GM12878 (cell line): ENCODE results near the gene SORCS2. TPM values are rescaled to one million over a fixed set of nuclear protein-coding genes. Genes with fewer than 3 reads are reported as not detected.

Experiments
- ATAC-seq: fragments of 200-7000 bp; cut with Tn5 transposase; 3 replicates; pipeline ENCODE4 v1.9.1; 2020; ENCODE audit warnings: mild to moderate bottlenecking, moderate library complexity
- BruUV-seq: library from RNA; stranded (reverse); fragments of 400-500 nt; replicated peaks from 2 replicates; lab custom pipeline; 2021; lab: Mats Ljungman, UMichigan
- CTCF ChIA-PET: fragments of 300-600 bp; sonication (Branson Sonifier 250); formaldehyde crosslinking; extraction: SDS; loops from one replicate; lab custom pipeline; 2021; ENCODE audit warnings: inconsistent platforms; lab: Yijun Ruan, JAX
- POLR2A ChIA-PET: fragments of 350-600 bp; formaldehyde crosslinking; extraction: SDS; loops from one replicate; lab custom pipeline; 2021; ENCODE audit warnings: inconsistent platforms; lab: Charles Lee
- RAD21 ChIA-PET: fragments of 300-600 bp; sonication (Branson Sonifier 250); formaldehyde crosslinking; loops from one replicate; lab custom pipeline; 2023; ENCODE audit warnings: antibody characterized with exemption; ENCODE audit not compliant: unreplicated experiment; lab: Charles Lee
- SMC1A ChIA-PET: fragments of 300-600 bp; sonication (Branson Sonifier 250); formaldehyde crosslinking; loops from one replicate; lab custom pipeline; 2023; ENCODE audit not compliant: unreplicated experiment, uncharacterized antibody; lab: Charles Lee
- DNase-seq: peaks from one replicate; pipeline ENCODE4 v3.0.0-alpha.2; 2011; ENCODE audit warnings: low read depth, low spot score
- FAIRE-seq: peaks from 3 replicates; lab custom pipeline; 2011; peaks lifted over from hg19 to GRCh38; lab: Jason Lieb, UNC
- H2AFZ ChIP-seq: 2 replicates; pipeline ENCODE4 v1.6.0; 2011; ENCODE audit warnings: low read depth, low read length, control low read depth; ENCODE audit not compliant: control insufficient read depth
- H3K27ac ChIP-seq: 2 replicates; pipeline ENCODE4 v1.5.1; 2011; ENCODE audit warnings: control low read depth; ENCODE audit not compliant: control insufficient read depth, insufficient read depth
- H3K27me3 ChIP-seq, 2 experiments: replicated peaks in 1 of 2; 2 replicates each; pipeline versions ENCODE4 v1.6.0 to v1.6.1; 2011; ENCODE audit warnings: low read length in 1 of 2; ENCODE audit not compliant: control insufficient read depth in 2 of 2, insufficient read depth in 2 of 2
- H3K36me3 ChIP-seq, 2 experiments: 2 replicates each; pipeline ENCODE4 v1.5.1; 2011; ENCODE audit warnings: low read length in 1 of 2; ENCODE audit not compliant: control insufficient read depth in 2 of 2, insufficient read depth in 2 of 2
- H3K4me1 ChIP-seq: 2 replicates; pipeline ENCODE4 v1.6.1; 2011; ENCODE audit warnings: mild to moderate bottlenecking, low read length, moderate library complexity, mixed read lengths; ENCODE audit not compliant: control insufficient read depth, insufficient read depth
- H3K4me2 ChIP-seq: 2 replicates; pipeline ENCODE4 v1.6.0; 2011; ENCODE audit warnings: control low read depth; ENCODE audit not compliant: control insufficient read depth, insufficient read depth
- H3K4me3 ChIP-seq: fragments of 200-600 bp; sonication (generic); 2 replicates; pipeline ENCODE4 v1.5.1; 2016
- H3K79me2 ChIP-seq: 2 replicates; pipeline ENCODE4 v1.6.0; 2011; ENCODE audit warnings: low read length; ENCODE audit not compliant: control insufficient read depth, insufficient read depth
- H3K9ac ChIP-seq: 2 replicates; pipeline ENCODE4 v1.8.0; 2011; ENCODE audit warnings: low read length, control low read depth, mixed read lengths; ENCODE audit not compliant: control insufficient read depth, insufficient read depth
- H3K9me3 ChIP-seq: replicated peaks from 3 replicates; pipeline ENCODE4 v1.5.1; 2011; ENCODE audit warnings: mild to moderate bottlenecking, low read length; ENCODE audit not compliant: control insufficient read depth, insufficient read depth
- H4K20me1 ChIP-seq: 2 replicates; pipeline ENCODE4 v1.6.0; 2011; ENCODE audit not compliant: control insufficient read depth, insufficient read depth
- BCL3 ChIP-seq: IDR thresholded peaks from 2 replicates; pipeline ENCODE4 v1.6.1; 2011; ENCODE audit warnings: borderline replicate concordance, low read depth, mild to moderate bottlenecking, moderate library complexity, low read length; ENCODE audit not compliant: insufficient read depth, poor library complexity, severe bottlenecking
- CBFB ChIP-seq: IDR thresholded peaks from 2 replicates; pipeline ENCODE4 v1.6.1; 2016; ENCODE audit warnings: antibody characterized with exemption, low read depth
- EGR1 ChIP-seq, 2 experiments: IDR thresholded peaks; 1 replicate in 1 of 2; 2 replicates in 1 of 2; pipeline ENCODE4 v1.6.1; 2011 to 2012; ENCODE audit warnings: low read depth in 2 of 2, low read length in 2 of 2, borderline replicate concordance in 1 of 2, mild to moderate bottlenecking in 1 of 2, moderate library complexity in 1 of 2
- MAX ChIP-seq: IDR thresholded peaks from 2 replicates; pipeline ENCODE4 v1.6.1; 2012; ENCODE audit warnings: low read depth, low read length, improper control_type of control experiment
- TCF3 ChIP-seq: IDR thresholded peaks from 2 replicates; pipeline ENCODE4 v1.6.1; 2012; ENCODE audit warnings: low read depth, mild to moderate bottlenecking, low read length, borderline replicate concordance; ENCODE audit not compliant: insufficient read depth
- ZNF24 ChIP-seq: fragments of 450-650 bp; IDR thresholded peaks from 2 replicates; pipeline ENCODE4 v1.6.1; 2017; ENCODE audit warnings: antibody characterized with exemption, mild to moderate bottlenecking
- WGBS: methylation state at CpG from one replicate; pipeline ENCODE4 v1.1.6; 2016; ENCODE audit warnings: low lambda C conversion rate; ENCODE audit not compliant: insufficient replicate concordance, insufficient coverage; ENCODE audit errors: missing lambda C conversion rate; 5-methylcytosine and 5-hydroxymethylcytosine counted together
- in situ Hi-C: fragments of 300-500 bp; cut with MboI; formaldehyde crosslinking; loops from 9 replicates; pipeline ENCODE4 v1.14.3; 2018; ENCODE audit warnings: mixed read lengths
- intact Hi-C: fragments of 100-400 bp; cut with micrococcal nuclease; formaldehyde crosslinking; loops from one replicate; pipeline ENCODE4 v1.14.2; 2022; ENCODE audit not compliant: unreplicated experiment
- polyA plus RNA-seq, 11 experiments: library from polyadenylated mRNA; depleted of rRNA in 4 of 11; unstranded in 6 of 11; stranded (reverse) in 5 of 11; fragments of >200 nt; fragmentation: Nextera tagmentation in 4 of 11; fragmentation: Illumina TruSeq in 1 of 11; extraction: Ambion mirVana in 4 of 11; extraction: Trizol in 1 of 11; gene quantifications; 1 replicate in 1 of 11; 2 replicates in 10 of 11; pipeline versions ENCODE4 v1.2.1 to v1.2.3, GENCODE V29; 2011 to 2016; ENCODE audit warnings: inconsistent platforms in 2 of 11, missing spikeins in 2 of 11, low read depth in 1 of 11
- total RNA-seq, 4 experiments: library from RNA; depleted of rRNA in 3 of 4; stranded (reverse); fragments of >200 nt in 3 of 4; fragmentation: Illumina TruSeq in 1 of 4; extraction: Trizol in 1 of 4; gene quantifications; 2 replicates each; pipeline versions ENCODE4 v1.2.1 to v1.2.3, GENCODE V29; 2013 to 2021

SORCS2 gene
- total and polyA plus RNA-seq, 10 of the 15 experiments (the other 5 are each of a cell fraction or from before 2014, with no cell fraction given): 0.01 to 0.15 (median 0.05) TPM; not detected in 5

GRCh38 chr4:7657545-7658297 is 465.4 kb downstream of the SORCS2 start:
- 27% methylated on average over 6 of the region's 6 CpGs for WGBS
- no peak overlapping the region for H3K4me3 ChIP-seq
- ChIA-PET POLR2A (no interaction called here), SMC1A (no interaction called here), RAD21 (no interaction called here), CTCF (no interaction called here)
- no peak overlapping the region for H3K27ac ChIP-seq
- H3K36me3 ChIP-seq: no peaks in the 10 kb centered on the region
- no peak overlapping the region for H3K4me2 ChIP-seq
- H3K4me1 ChIP-seq: no peaks in the 10 kb centered on the region
- TF ChIP-seq CBFB: no peak
- TF ChIP-seq TCF3: 0 out of 2 replicates have a peak, but pooled peaks have one; percentile 13
- peak; percentile 89 for TF ChIP-seq BCL3
- TF ChIP-seq MAX: no peak
- 0 out of 2 replicates have a peak, but pooled peaks have one; percentile 20 for TF ChIP-seq ZNF24
- no peak for TF ChIP-seq EGR1 (IDR thresholded peaks at IDR 0.05; ENCODE audit: borderline replicate concordance in 1 of 2, low read depth in 2 of 2, low read length in 2 of 2)
- BruUV-seq: no TSS peak
- H3K9ac ChIP-seq: no peak overlapping the region
- FAIRE-seq (no peak), DNase-seq (no peak), ATAC-seq (no peak)
- no peaks in the 10 kb centered on the region for H3K9me3 ChIP-seq
- intact Hi-C loops: no loop called here
- in situ Hi-C loops: no loop called here
- H3K79me2 ChIP-seq: no peaks in the 10 kb centered on the region
- H3K27me3 ChIP-seq: no peaks in the 10 kb centered on the region; a peak in 2 of 4 replicates
- no peak overlapping the region for H2AFZ ChIP-seq
- no peaks in the 10 kb centered on the region for H4K20me1 ChIP-seq
